K562 (cell line): Measurements from ENCODE around the gene C21orf58. TPM values are rescaled to one million over a fixed set of nuclear protein-coding genes. Genes with fewer than 3 reads are reported as not detected.
A peak's percentile ranks its signal among the peaks of the same experiment; 100 is the strongest.

Experiments
- CBX1 ChIP-seq: sonication (generic); IDR thresholded peaks from 2 replicates; pipeline ENCODE4 v1.6.1; 2016; ENCODE audit warnings: antibody characterized with exemption, low read depth, mild to moderate bottlenecking
- CHD2 ChIP-seq: IDR thresholded peaks from 2 replicates; pipeline ENCODE4 v1.6.1; 2011; ENCODE audit warnings: low read depth, low read length
- FIP1L1 ChIP-seq: fragments of 200-400 bp; formaldehyde crosslinking; IDR thresholded peaks from 2 replicates; pipeline ENCODE4 v1.6.1; 2018; ENCODE audit warnings: mild to moderate bottlenecking, low read depth, low read length; ENCODE audit not compliant: poor library complexity, severe bottlenecking
- GABPA ChIP-seq: fragments of 200-800 bp; sonication (Bioruptor generic); conservative IDR thresholded peaks from 2 replicates; pipeline ENCODE4 v1.6.1; 2016; ENCODE audit warnings: low read depth, missing genetic modification characterization, missing compliant biosample characterization
- GATAD2A ChIP-seq: fragments of 450-650 bp; IDR thresholded peaks from 2 replicates; pipeline ENCODE4 v1.6.1; 2017
- GATAD2B ChIP-seq: fragments of 450-650 bp; IDR thresholded peaks from 2 replicates; pipeline ENCODE4 v1.6.1; 2017; ENCODE audit warnings: mild to moderate bottlenecking, borderline replicate concordance
- HNRNPLL ChIP-seq: fragments of 200-400 bp; formaldehyde crosslinking; IDR thresholded peaks from 2 replicates; pipeline ENCODE4 v1.6.1; 2017; ENCODE audit warnings: low read length, low read depth, mild to moderate bottlenecking; ENCODE audit not compliant: poor library complexity, severe bottlenecking
- ID3 ChIP-seq, 2 experiments: fragments of 250-450 bp in 1 of 2; fragments of 450-650 bp in 1 of 2; sonication (Bioruptor Pico) in 1 of 2; IDR thresholded peaks; 2 replicates each; pipeline versions ENCODE4 v1.6.1 to v1.8.0; 2016 to 2021; ENCODE audit warnings: mild to moderate bottlenecking in 2 of 2, moderate library complexity in 2 of 2, missing compliant biosample characterization in 1 of 2, missing genetic modification characterization in 1 of 2
- NR1H2 ChIP-seq: sonication (generic); formaldehyde crosslinking; IDR thresholded peaks from 2 replicates; pipeline ENCODE4 v1.4.0; 2020; ENCODE audit warnings: mild to moderate bottlenecking, missing genetic modification reagents
- NR2C1 ChIP-seq, 2 experiments: fragments of 450-650 bp; IDR thresholded peaks; 2 replicates each; pipeline ENCODE4 v1.6.1; 2017; ENCODE audit warnings: mild to moderate bottlenecking in 2 of 2, antibody characterized with exemption in 1 of 2, inconsistent platforms in 1 of 2, missing compliant biosample characterization in 1 of 2, missing genetic modification characterization in 1 of 2
- NRF1 ChIP-seq, 2 experiments: fragments of 450-650 bp; IDR thresholded peaks in 1 of 2; conservative IDR thresholded peaks in 1 of 2; 2 replicates each; pipeline ENCODE4 v1.6.1; 2014; ENCODE audit warnings: mild to moderate bottlenecking in 2 of 2
- PRPF4 ChIP-seq: fragments of 200-400 bp; formaldehyde crosslinking; IDR thresholded peaks from one replicate; pipeline ENCODE4 v1.6.1; 2017; ENCODE audit warnings: low read length, low read depth, mild to moderate bottlenecking; ENCODE audit not compliant: insufficient read depth, poor library complexity, severe bottlenecking
- SAFB2 ChIP-seq: fragments of 200-400 bp; formaldehyde crosslinking; IDR thresholded peaks from 2 replicates; pipeline ENCODE4 v1.6.1; 2018; ENCODE audit warnings: borderline replicate concordance, low read length, low read depth, moderate library complexity; ENCODE audit not compliant: severe bottlenecking
- SMC3 ChIP-seq: conservative IDR thresholded peaks from 2 replicates; pipeline ENCODE4 v1.6.1; 2011; ENCODE audit warnings: low read depth, low read length, improper control_type of control experiment; ENCODE audit not compliant: insufficient read depth
- SREBF1 ChIP-seq: fragments of 150-350 bp; IDR thresholded peaks from 2 replicates; pipeline ENCODE4 v1.6.1; 2014; ENCODE audit warnings: antibody characterized with exemption, low read depth, low read length, borderline replicate concordance
- TAF7 ChIP-seq: fragments of 450-650 bp; IDR thresholded peaks from 2 replicates; pipeline ENCODE4 v1.6.1; 2016; ENCODE audit warnings: missing genetic modification characterization, missing compliant biosample characterization
- TAF9B ChIP-seq: fragments of 450-650 bp; IDR thresholded peaks from 2 replicates; pipeline ENCODE4 v1.6.1; 2018; ENCODE audit warnings: mild to moderate bottlenecking; ENCODE audit not compliant: partially characterized antibody
- THRA ChIP-seq: fragments of 450-650 bp; IDR thresholded peaks from 2 replicates; pipeline ENCODE4 v1.6.1; 2017; ENCODE audit warnings: mild to moderate bottlenecking, moderate library complexity
- TOE1 ChIP-seq, 2 experiments: fragments of 450-650 bp in 1 of 2; sonication (generic) in 1 of 2; formaldehyde crosslinking in 1 of 2; IDR thresholded peaks; 2 replicates each; pipeline versions ENCODE4 v1.7.1 to v1.8.0; 2016 to 2022; ENCODE audit warnings: borderline replicate concordance in 2 of 2, mild to moderate bottlenecking in 2 of 2, antibody characterized with exemption in 1 of 2, inconsistent platforms in 1 of 2, low read depth in 1 of 2, missing genetic modification reagents in 1 of 2, moderate library complexity in 1 of 2
- ZFPM2 ChIP-seq: fragments of 250-450 bp; sonication (Bioruptor Pico); IDR thresholded peaks from 2 replicates; pipeline ENCODE4 v1.5.1; 2022; ENCODE audit warnings: mild to moderate bottlenecking
- ZNF253 ChIP-seq: fragments of 250-450 bp; sonication (Bioruptor Pico); conservative IDR thresholded peaks from 2 replicates; pipeline ENCODE4 v1.6.1; 2021; ENCODE audit warnings: mild to moderate bottlenecking
- ZNF282 ChIP-seq: sonication (generic); formaldehyde crosslinking; IDR thresholded peaks from 2 replicates; pipeline ENCODE4 v1.8.1; 2023; ENCODE audit warnings: missing genetic modification reagents
- polyA plus RNA-seq, 8 experiments: library from polyadenylated mRNA; depleted of rRNA in 4 of 8; stranded (reverse) in 5 of 8; unstranded in 3 of 8; fragments of >200 nt; fragmentation: Nextera tagmentation in 2 of 8; fragmentation: Illumina TruSeq in 1 of 8; extraction: Ambion mirVana in 2 of 8; extraction: Trizol in 1 of 8; gene quantifications; 2 replicates each; pipeline versions ENCODE4 v1.2.1 to v1.2.3, GENCODE V29; 2011 to 2014; ENCODE audit warnings: inconsistent platforms in 1 of 8, missing spikeins in 1 of 8
- total RNA-seq, 7 experiments: library from RNA; depleted of rRNA in 6 of 7; stranded (reverse); fragments of >200 nt in 6 of 7; fragmentation: Illumina TruSeq in 2 of 7; extraction: Trizol in 2 of 7; gene quantifications; 2 replicates each; pipeline versions ENCODE4 v1.2.1 to v1.2.3, GENCODE V29; 2011 to 2021; ENCODE audit warnings: low replicate concordance in 1 of 7

Gene C21orf58
- total and polyA plus RNA-seq, 9 of the 15 experiments (the other 6 are each of a cell fraction or from before 2014, with no cell fraction given) = 1.2 to 30.5 (median 12.4) TPM

GRCh38 chr21:46285761-46286647 is 37.7 kb downstream of the C21orf58 start, which contains the start of gene YBEY (continued):
- TF ChIP-seq HNRNPLL = peak; percentile 59
- TF ChIP-seq ZNF282 (CRISPR knock-in tag) = peak; percentile 86; the same call in 1 of the 2 replicates
- peak; percentile 85; the same call in 1 of the 2 replicates for TF ChIP-seq GATAD2B
- TF ChIP-seq NRF1 (conservative IDR thresholded peaks at IDR 0.05 in 1 of 2, IDR thresholded peaks at IDR 0.05 in 1 of 2) = peak; percentile 67 to 73
- no peak for TF ChIP-seq ID3 (CRISPR knock-in tag; IDR thresholded peaks at IDR 0.05)
- peak; percentile 95 for TF ChIP-seq ID3 (tag; IDR thresholded peaks at IDR 0.05)
- peak; percentile 35 for TF ChIP-seq TAF7 (tag)
- peak; percentile 89 for TF ChIP-seq CHD2
- peak; percentile 73 for TF ChIP-seq TOE1 (IDR thresholded peaks at IDR 0.05; ENCODE audit: borderline replicate concordance)
- 0 out of 2 replicates have a peak, but pooled peaks have one; percentile 60 for TF ChIP-seq TOE1 (CRISPR knock-in tag; IDR thresholded peaks at IDR 0.05; ENCODE audit: borderline replicate concordance, low read depth)
- TF ChIP-seq FIP1L1 = peak; percentile 94
- no peak for TF ChIP-seq THRA
- no peak for TF ChIP-seq PRPF4
- TF ChIP-seq SREBF1 = no peak
- TF ChIP-seq SMC3 = peak; percentile 9; the same call in 1 of the 2 replicates
- TF ChIP-seq NR1H2 (CRISPR knock-in tag) = 0 out of 2 replicates have a peak, but pooled peaks have one; percentile 19
- no peak for TF ChIP-seq SAFB2
- TF ChIP-seq GATAD2A = 0 out of 2 replicates have a peak, but pooled peaks have one; percentile 64
- peak; percentile 100 for TF ChIP-seq GABPA (tag)
- peak; percentile 95; the same call in 1 of the 2 replicates for TF ChIP-seq CBX1
- TF ChIP-seq NR2C1 (IDR thresholded peaks at IDR 0.05) = no peak
- TF ChIP-seq NR2C1 (tag; IDR thresholded peaks at IDR 0.05) = peak; percentile 32; the same call in 1 of the 2 replicates
- TF ChIP-seq ZFPM2 (CRISPR knock-in tag) = peak; percentile 70; the same call in 1 of the 2 replicates
- peak; percentile 38 for TF ChIP-seq TAF9B
- no peak for TF ChIP-seq ZNF253 (CRISPR knock-in tag)
